ENCODE data around the gene GDF10. TPM values are rescaled to one million over a fixed set of nuclear protein-coding genes. Genes with fewer than 3 reads are reported as not detected.

The GDF10 gene
- total RNA-seq, 1 experiment from 2014 or later = 0.20 TPM

- Histone ChIP-seq H3T11ph (ENCODE audit: low read length) (no peak overlapping the region), H3K18ac (ENCODE audit: insufficient read length, low read depth, low read length) (no peak overlapping the region), H3K4me2 (ENCODE audit: insufficient read depth, insufficient read length, low read length) (no peak overlapping the region), H2AFZ (ENCODE audit: low read length) (no peak overlapping the region), H3K56ac (ENCODE audit: insufficient read length, low read depth, low read length) (no peak overlapping the region), H3K4ac (ENCODE audit: low read depth, low read length) (no peak overlapping the region), H2BK12ac (ENCODE audit: insufficient read length, low read depth, low read length) (no peak overlapping the region), H3K79me2 (ENCODE audit: insufficient read depth, low read length) (no peaks in the 10 kb centered on the region), H2BK120ac (ENCODE audit: low read depth, low read length, poor library complexity, severe bottlenecking) (no peak overlapping the region), H3K9me3 (ENCODE audit: control insufficient read depth, low read depth, low read length) (no peaks in the 10 kb centered on the region), H2AK5ac (ENCODE audit: insufficient read length, low read length) (no peak overlapping the region), H3K4me1 (ENCODE audit: insufficient read depth, low read length) (no peaks in the 10 kb centered on the region), H3K14ac (ENCODE audit: insufficient read depth, low read length) (no peak overlapping the region), H3K27ac (ENCODE audit: insufficient read length, low read depth, low read length) (no peak overlapping the region), H2BK5ac (ENCODE audit: insufficient read length, low read length) (no peak overlapping the region), H4K5ac (ENCODE audit: insufficient read length, low read depth, low read length) (no peak overlapping the region), H3K23ac (ENCODE audit: insufficient read length, low read depth, low read length) (no peak overlapping the region), H2BK20ac (ENCODE audit: low read depth, low read length, poor library complexity, severe bottlenecking) (no peak overlapping the region), H3K27me3 (ENCODE audit: insufficient read depth, low read length) (peaks cover 12% of the 10 kb centered on the region; the same call in 1 of the 2 replicates), H3K9ac (ENCODE audit: extremely low read depth, insufficient read length, low read length) (no peak overlapping the region), H4K8ac (replicated peaks; ENCODE audit: insufficient read length, low read depth, low read length) (no peak overlapping the region), H2BK15ac (ENCODE audit: low read depth, low read length) (no peak overlapping the region), H4K91ac (ENCODE audit: insufficient read length, low read depth, low read length) (no peak overlapping the region), H3K23me2 (ENCODE audit: insufficient read length, low read depth, low read length, poor library complexity, severe bottlenecking) (peaks cover 4% of the 10 kb centered on the region), H4K20me1 (ENCODE audit: control insufficient read depth, insufficient read depth, insufficient read length) (no peaks in the 10 kb centered on the region), H3K79me1 (ENCODE audit: insufficient read depth, low read depth, low read length, poor library complexity, severe bottlenecking) (no peaks in the 10 kb centered on the region)
- Mint-ChIP-seq H3K4me1 (peaks cover 6 to 23% of the 10 kb centered on the region in 2 experiments), H3K36me3 (ENCODE audit: insufficient read depth in 1 of 3, low read depth in 3 of 3) (no peaks in the 10 kb centered on the region), H3K27ac (no peak overlapping the region; a peak in 1 of 7 replicates), H3K9me3 (no peaks in the 10 kb centered on the region), H3K4me3 (no peak overlapping the region), H3K27me3 (ENCODE audit: low read depth) (peaks cover 63% of the 10 kb centered on the region)
- no peak for DNase-seq
- TF ChIP-seq CTCF (conservative IDR thresholded peaks at IDR 0.05) = no peak
- WGBS (ENCODE audit: extremely low coverage, insufficient read length, low lambda C conversion rate) = no CpG with 5 or more reads among the region's 12 CpGs
Observed at GRCh38 chr10:47296156-47296894, 3.7 kb upstream of the GDF10 start.
